ENCODE measurements around the gene ASIP. TPM values are rescaled to one million over a fixed set of nuclear protein-coding genes. Genes with fewer than 3 reads are reported as not detected.

Gene ASIP
- total RNA-seq, 1 donor from 2014 or later = 32.6 TPM

DNA sequence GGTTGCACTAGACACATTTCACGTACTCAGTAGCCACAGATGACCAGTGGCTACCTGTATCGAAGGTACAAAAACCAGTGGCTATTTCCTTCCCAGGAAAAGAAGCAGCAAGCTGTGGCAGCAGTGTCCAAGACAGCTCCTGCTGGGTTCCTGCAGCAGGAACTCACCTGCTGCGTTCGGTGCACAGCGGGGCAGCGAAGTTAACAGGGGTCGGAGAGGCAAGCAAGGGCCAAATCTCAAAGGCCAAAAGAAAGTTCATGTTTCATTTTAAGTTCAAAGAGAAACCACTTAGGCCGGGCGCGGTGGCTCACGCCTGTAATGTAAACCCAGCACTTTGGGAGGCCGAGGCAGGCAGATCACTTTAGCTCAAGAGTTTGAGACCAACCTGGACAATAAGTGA, 26.9 kb downstream of the ASIP start:
- H3K27me3 ChIP-seq (ENCODE audit: low read depth) = no peaks in the 10 kb centered on the region
- DNase-seq = no peak
- TF ChIP-seq, protein P1, sequence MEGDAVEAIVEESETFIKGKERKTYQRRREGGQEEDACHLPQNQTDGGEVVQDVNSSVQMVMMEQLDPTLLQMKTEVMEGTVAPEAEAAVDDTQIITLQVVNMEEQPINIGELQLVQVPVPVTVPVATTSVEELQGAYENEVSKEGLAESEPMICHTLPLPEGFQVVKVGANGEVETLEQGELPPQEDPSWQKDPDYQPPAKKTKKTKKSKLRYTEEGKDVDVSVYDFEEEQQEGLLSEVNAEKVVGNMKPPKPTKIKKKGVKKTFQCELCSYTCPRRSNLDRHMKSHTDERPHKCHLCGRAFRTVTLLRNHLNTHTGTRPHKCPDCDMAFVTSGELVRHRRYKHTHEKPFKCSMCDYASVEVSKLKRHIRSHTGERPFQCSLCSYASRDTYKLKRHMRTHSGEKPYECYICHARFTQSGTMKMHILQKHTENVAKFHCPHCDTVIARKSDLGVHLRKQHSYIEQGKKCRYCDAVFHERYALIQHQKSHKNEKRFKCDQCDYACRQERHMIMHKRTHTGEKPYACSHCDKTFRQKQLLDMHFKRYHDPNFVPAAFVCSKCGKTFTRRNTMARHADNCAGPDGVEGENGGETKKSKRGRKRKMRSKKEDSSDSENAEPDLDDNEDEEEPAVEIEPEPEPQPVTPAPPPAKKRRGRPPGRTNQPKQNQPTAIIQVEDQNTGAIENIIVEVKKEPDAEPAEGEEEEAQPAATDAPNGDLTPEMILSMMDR (IDR thresholded peaks at IDR 0.05; ENCODE audit: borderline replicate concordance) = no peak
- H3K4me1 ChIP-seq = peaks cover 39% of the 10 kb centered on the region
- no peak overlapping the region for H3K4me3 ChIP-seq
- no peaks in the 10 kb centered on the region for H3K9me3 ChIP-seq (replicated peaks)
- no peak overlapping the region for H3K27ac ChIP-seq (replicated peaks)
- H3K36me3 ChIP-seq = no peaks in the 10 kb centered on the region
- intact Hi-C loops (cut with micrococcal nuclease) = no loop called here

DNA sequence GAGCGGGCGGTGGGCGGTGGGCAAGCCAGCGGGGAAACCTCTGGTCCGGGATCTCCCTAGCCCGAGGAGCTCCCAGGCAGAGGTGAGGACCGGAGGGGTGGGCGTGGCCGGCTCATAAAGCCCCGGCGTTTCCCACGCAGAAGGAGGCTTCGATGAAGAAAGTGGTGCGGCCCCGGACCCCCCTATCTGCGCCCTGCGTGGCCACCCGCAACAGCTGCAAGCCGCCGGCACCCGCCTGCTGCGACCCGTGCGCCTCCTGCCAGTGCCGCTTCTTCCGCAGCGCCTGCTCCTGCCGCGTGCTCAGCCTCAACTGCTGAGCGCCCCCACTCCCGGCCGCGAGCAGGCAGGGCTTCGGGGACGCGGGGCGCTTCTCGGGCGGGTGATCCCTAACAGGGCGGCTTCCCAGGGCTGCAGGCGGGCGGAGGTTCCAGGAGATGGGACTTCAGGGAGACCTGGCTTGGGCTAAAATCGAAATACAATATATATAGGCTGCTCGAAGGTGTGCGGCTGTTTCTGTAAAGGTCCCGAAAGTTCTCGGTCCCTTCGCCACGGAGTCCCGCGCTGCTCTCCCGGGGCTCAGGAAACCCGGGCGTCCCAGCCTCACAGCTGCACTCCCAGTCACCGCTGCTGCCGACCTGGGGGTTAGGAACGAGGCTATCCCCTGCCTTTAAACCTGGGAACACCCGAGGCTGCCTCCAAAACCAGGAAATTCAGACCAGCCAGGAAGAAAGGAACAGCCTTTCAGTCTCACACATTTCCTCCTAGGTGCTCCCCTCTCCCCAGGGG, 27.8 kb downstream of the ASIP start:
- Histone ChIP-seq H3K4me1 (peaks cover 35% of the 10 kb centered on the region), H3K27me3 (ENCODE audit: low read depth) (no peaks in the 10 kb centered on the region), H3K9me3 (replicated peaks) (no peaks in the 10 kb centered on the region), H3K27ac (replicated peaks) (peak overlapping the region; percentile 76), H3K36me3 (peaks cover under 1% of the 10 kb centered on the region), H3K4me3 (peak overlapping the region; percentile 62)
- intact Hi-C loops (cut with micrococcal nuclease) = no loop called here
- peak; percentile 24 for DNase-seq
- TF ChIP-seq, protein P1 (IDR thresholded peaks at IDR 0.05; ENCODE audit: borderline replicate concordance) = no peak

DNA sequence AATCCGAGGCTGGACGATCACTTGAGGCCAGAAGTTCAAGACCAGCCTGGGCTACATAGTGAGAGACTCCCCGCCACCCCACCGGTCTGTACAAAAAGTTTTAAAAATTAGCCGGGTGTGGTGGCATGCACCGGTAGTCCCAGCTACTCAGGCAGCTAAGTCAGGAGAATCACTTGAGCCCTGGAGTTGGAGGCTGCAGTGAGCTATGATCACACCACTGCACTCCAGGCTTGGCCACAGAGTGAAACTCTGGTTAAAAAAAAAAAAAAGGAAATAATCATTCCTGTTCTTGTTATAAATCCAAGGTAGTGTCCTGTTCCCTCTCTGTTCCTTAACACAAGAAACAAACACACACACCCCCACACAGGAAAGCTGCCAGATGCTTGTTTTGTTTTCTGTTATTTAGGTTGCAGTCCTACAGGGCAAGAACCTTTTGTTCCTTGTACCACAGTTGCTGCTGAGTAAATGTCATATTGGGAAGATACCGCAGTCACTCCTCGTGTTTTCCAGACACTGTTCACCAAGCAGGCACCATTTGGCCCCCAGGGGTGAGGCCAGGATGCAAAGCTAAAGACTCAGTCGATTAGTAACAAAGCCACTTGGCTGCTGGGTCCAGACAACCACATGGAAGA, 28.9 kb downstream of the ASIP start:
- H3K27me3 ChIP-seq (ENCODE audit: low read depth) = no peaks in the 10 kb centered on the region
- intact Hi-C loops (cut with micrococcal nuclease) = no loop called here
- TF ChIP-seq, protein P1 (IDR thresholded peaks at IDR 0.05; ENCODE audit: borderline replicate concordance) = no peak
- DNase-seq = peak; percentile 21
- peaks cover 12% of the 10 kb centered on the region for H3K36me3 ChIP-seq
- no peaks in the 10 kb centered on the region for H3K9me3 ChIP-seq (replicated peaks)
- H3K27ac ChIP-seq (replicated peaks) = peak overlapping the region; percentile 76
- H3K4me3 ChIP-seq = peak overlapping the region; percentile 62
- H3K4me1 ChIP-seq = peaks cover 35% of the 10 kb centered on the region

DNA sequence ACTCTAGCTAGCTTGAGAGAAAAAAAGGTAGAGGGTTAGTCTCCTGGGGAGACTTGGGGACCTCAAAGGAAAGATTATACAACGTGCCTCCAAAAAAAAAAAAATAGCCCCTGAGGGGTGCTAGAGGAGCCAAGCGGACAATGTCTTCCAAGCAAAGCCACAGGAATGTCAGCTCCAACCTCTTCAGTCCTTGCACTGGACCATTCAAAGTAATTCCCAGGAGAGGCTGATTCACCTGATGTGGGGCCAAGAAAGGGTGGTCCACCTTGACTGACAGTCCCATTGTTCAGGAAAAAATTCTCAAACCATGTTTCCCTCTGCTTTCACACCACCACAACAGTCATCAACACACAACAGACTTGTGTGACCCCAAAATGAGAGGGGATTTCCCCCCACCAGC, 30.7 kb downstream of the ASIP start:
- Histone ChIP-seq H3K4me3 (no peak overlapping the region), H3K9me3 (replicated peaks) (no peaks in the 10 kb centered on the region), H3K36me3 (peaks cover 22% of the 10 kb centered on the region), H3K27me3 (ENCODE audit: low read depth) (no peaks in the 10 kb centered on the region), H3K27ac (replicated peaks) (peak overlapping the region; percentile 76), H3K4me1 (peaks cover 35% of the 10 kb centered on the region)
- TF ChIP-seq, protein P1 (IDR thresholded peaks at IDR 0.05; ENCODE audit: borderline replicate concordance) = no peak
- no peak for DNase-seq
- intact Hi-C loops (cut with micrococcal nuclease) = no loop called here

DNA sequence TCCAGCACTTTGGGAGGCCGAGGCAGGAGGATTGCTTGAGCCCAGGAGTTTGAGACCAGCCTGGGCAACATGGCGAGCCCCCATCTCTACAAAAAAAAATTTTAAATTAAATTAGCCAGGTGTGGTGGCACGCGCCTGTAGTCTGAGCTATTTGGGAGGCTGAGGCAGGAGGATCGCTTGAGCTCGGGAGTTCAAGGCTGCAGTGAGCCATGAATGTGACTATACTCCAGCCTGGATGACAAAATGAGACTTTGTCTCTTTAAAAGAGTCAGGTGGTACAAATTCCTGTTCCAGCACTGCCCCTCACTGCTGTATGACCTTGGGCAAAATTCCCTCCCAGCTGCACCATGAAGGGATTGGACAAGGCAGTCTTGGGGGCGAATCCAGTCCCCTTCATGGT, 33.5 kb downstream of the ASIP start:
- no peak for DNase-seq
- Histone ChIP-seq H3K4me3 (no peak overlapping the region), H3K9me3 (replicated peaks) (no peaks in the 10 kb centered on the region), H3K27ac (replicated peaks) (no peak overlapping the region), H3K36me3 (peaks cover 38% of the 10 kb centered on the region), H3K27me3 (ENCODE audit: low read depth) (no peaks in the 10 kb centered on the region), H3K4me1 (peaks cover 23% of the 10 kb centered on the region)
- TF ChIP-seq, protein P1 (IDR thresholded peaks at IDR 0.05; ENCODE audit: borderline replicate concordance) = no peak
- intact Hi-C loops (cut with micrococcal nuclease) = no loop called here
